ENCODE results near the gene UVRAG. TPM values are rescaled to one million over a fixed set of nuclear protein-coding genes. Genes with fewer than 3 reads are reported as not detected.

Gene UVRAG
- total RNA-seq, 2 experiments from 2014 or later: 16.5 to 19.5 TPM

DNA sequence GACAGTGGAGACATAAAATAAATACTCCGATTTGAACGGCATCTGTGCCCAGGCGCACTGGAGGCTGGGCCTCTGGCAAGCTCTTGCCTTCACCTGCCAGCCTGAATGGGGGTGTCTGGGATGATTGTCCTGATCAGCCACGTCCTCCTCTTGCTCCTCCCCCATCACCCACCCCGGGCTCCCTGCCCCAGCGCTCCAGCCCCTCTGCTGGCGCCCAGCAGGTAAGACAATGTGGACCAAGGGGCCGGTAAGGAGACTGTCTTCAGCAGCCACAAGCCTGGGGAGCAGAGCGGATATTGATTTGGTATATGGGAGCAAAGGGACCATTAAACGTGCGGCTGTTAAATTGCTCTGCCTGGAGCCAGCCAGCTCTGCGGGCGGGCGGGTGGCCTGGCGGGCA is 366.4 kb downstream of the UVRAG start:
- H3K36me3 ChIP-seq (ENCODE audit: insufficient read depth, low read length): no peaks in the 10 kb centered on the region
- no peaks in the 10 kb centered on the region for H3K27me3 ChIP-seq (ENCODE audit: control insufficient read depth in 1 of 2, insufficient read depth in 2 of 2, low read length in 2 of 2)
- no peaks in the 10 kb centered on the region for H3K36me3 Mint-ChIP-seq (ENCODE audit: low read depth)
- no peaks in the 10 kb centered on the region for H3K9me3 ChIP-seq (ENCODE audit: control insufficient read depth in 1 of 2, insufficient read depth in 1 of 2, low read length in 2 of 2)
- no peak overlapping the region for H3K27ac Mint-ChIP-seq
- H3K4me3 Mint-ChIP-seq: no peak overlapping the region
- no peaks in the 10 kb centered on the region for H3K9me3 Mint-ChIP-seq
- intact Hi-C loops (cut with DNase I, micrococcal nuclease): no loop called here
- no peaks in the 10 kb centered on the region for H3K4me1 ChIP-seq (ENCODE audit: insufficient read depth, low read length)
- TF ChIP-seq CTCF (IDR thresholded peaks at IDR 0.05): no peak
- ATAC-seq (ENCODE audit: poor library complexity) (no peak), DNase-seq (no peak)
- no peak overlapping the region for H3K4me3 ChIP-seq (ENCODE audit: low read length)
- ChIA-PET POLR2A (no interaction called here), CTCF (no interaction called here)
- no peaks in the 10 kb centered on the region for H3K4me1 Mint-ChIP-seq (ENCODE audit: low read depth)
- no peak overlapping the region for H3K27ac ChIP-seq (ENCODE audit: low read depth in 1 of 2, low read length in 2 of 2)
- no peaks in the 10 kb centered on the region for H3K27me3 Mint-ChIP-seq

GRCh38 chr11:76184551-76184993 is 369.6 kb downstream of the UVRAG start:
- no peaks in the 10 kb centered on the region for H3K9me3 Mint-ChIP-seq
- H3K9me3 ChIP-seq (ENCODE audit: control insufficient read depth in 1 of 2, insufficient read depth in 1 of 2, low read length in 2 of 2): no peaks in the 10 kb centered on the region
- DNase-seq: no peak
- H3K27ac Mint-ChIP-seq: no peak overlapping the region
- no peaks in the 10 kb centered on the region for H3K36me3 Mint-ChIP-seq (ENCODE audit: low read depth)
- ChIA-PET CTCF (no interaction called here), POLR2A (no interaction called here)
- no peaks in the 10 kb centered on the region for H3K27me3 ChIP-seq (ENCODE audit: control insufficient read depth in 1 of 2, insufficient read depth in 2 of 2, low read length in 2 of 2)
- no peak for ATAC-seq (ENCODE audit: poor library complexity)
- H3K36me3 ChIP-seq (ENCODE audit: insufficient read depth, low read length): no peaks in the 10 kb centered on the region
- H3K27ac ChIP-seq (ENCODE audit: low read depth in 1 of 2, low read length in 2 of 2): no peak overlapping the region
- intact Hi-C loops (cut with DNase I, micrococcal nuclease): no loop called here
- H3K4me3 ChIP-seq (ENCODE audit: low read length): no peak overlapping the region
- H3K4me1 ChIP-seq (ENCODE audit: insufficient read depth, low read length): no peaks in the 10 kb centered on the region
- H3K4me1 Mint-ChIP-seq (ENCODE audit: low read depth): no peaks in the 10 kb centered on the region
- H3K4me3 Mint-ChIP-seq: no peak overlapping the region
- no peak for TF ChIP-seq CTCF (IDR thresholded peaks at IDR 0.05)
- H3K27me3 Mint-ChIP-seq: no peaks in the 10 kb centered on the region

GRCh38 chr11:76185511-76185910 is 370.5 kb downstream of the UVRAG start:
- H3K4me3 Mint-ChIP-seq: no peak overlapping the region
- no peak for DNase-seq

More at GRCh38 chr11:76185511-76185910, 370.5 kb downstream of the UVRAG start:
- TF ChIP-seq CTCF (IDR thresholded peaks at IDR 0.05): no peak
- Mint-ChIP-seq H3K36me3 (ENCODE audit: low read depth) (no peaks in the 10 kb centered on the region), H3K4me1 (ENCODE audit: low read depth) (no peaks in the 10 kb centered on the region), H3K9me3 (no peaks in the 10 kb centered on the region), H3K27me3 (no peaks in the 10 kb centered on the region), H3K27ac (no peak overlapping the region)
- no peaks in the 10 kb centered on the region for H3K4me1 ChIP-seq (ENCODE audit: insufficient read depth, low read length)
- intact Hi-C loops (cut with DNase I, micrococcal nuclease): no loop called here
- CTCF ChIA-PET: interaction anchor here (1.0 kb wide), 1 partner anchor 133 kb away, joined by 3 read pairs; no protein-coding TSS in a partner anchor
- no peak overlapping the region for H3K4me3 ChIP-seq (ENCODE audit: low read length)
- H3K36me3 ChIP-seq (ENCODE audit: insufficient read depth, low read length): no peaks in the 10 kb centered on the region
- H3K27me3 ChIP-seq (ENCODE audit: control insufficient read depth in 1 of 2, insufficient read depth in 2 of 2, low read length in 2 of 2): no peaks in the 10 kb centered on the region
- H3K27ac ChIP-seq (ENCODE audit: low read depth in 1 of 2, low read length in 2 of 2): no peak overlapping the region
- no peaks in the 10 kb centered on the region for H3K9me3 ChIP-seq (ENCODE audit: control insufficient read depth in 1 of 2, insufficient read depth in 1 of 2, low read length in 2 of 2)
- ATAC-seq (ENCODE audit: poor library complexity): no peak
- POLR2A ChIA-PET: no interaction called here

Data from CD4-positive, alpha-beta T cell (primary cell).